ENCODE data around the gene TMEM132A.

DNA sequence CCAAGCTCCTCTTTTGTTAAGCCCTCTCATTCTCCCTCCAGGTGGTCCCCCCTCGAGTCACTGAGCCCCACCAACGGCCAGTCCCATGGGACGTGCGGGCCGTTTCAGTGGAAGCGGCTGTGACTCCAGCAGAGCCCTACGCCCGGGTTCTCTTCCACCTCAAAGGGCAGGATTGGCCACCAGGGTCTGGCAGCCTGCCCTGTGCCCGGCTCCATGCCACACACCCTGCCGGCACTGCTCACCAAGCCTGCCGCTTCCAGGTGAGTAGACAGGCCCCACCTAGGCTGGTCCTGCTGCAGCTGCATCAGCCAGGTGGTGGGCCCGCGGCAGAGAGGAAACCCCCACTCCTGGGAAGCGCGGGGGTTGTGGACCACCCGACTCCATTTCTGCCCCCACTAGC is 3.3 kb downstream of the TMEM132A start:
- TF ChIP-seq, protein P1, sequence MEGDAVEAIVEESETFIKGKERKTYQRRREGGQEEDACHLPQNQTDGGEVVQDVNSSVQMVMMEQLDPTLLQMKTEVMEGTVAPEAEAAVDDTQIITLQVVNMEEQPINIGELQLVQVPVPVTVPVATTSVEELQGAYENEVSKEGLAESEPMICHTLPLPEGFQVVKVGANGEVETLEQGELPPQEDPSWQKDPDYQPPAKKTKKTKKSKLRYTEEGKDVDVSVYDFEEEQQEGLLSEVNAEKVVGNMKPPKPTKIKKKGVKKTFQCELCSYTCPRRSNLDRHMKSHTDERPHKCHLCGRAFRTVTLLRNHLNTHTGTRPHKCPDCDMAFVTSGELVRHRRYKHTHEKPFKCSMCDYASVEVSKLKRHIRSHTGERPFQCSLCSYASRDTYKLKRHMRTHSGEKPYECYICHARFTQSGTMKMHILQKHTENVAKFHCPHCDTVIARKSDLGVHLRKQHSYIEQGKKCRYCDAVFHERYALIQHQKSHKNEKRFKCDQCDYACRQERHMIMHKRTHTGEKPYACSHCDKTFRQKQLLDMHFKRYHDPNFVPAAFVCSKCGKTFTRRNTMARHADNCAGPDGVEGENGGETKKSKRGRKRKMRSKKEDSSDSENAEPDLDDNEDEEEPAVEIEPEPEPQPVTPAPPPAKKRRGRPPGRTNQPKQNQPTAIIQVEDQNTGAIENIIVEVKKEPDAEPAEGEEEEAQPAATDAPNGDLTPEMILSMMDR (IDR thresholded peaks at IDR 0.05), result no peak
- no peak for TF ChIP-seq POLR2AphosphoS5 (IDR thresholded peaks at IDR 0.05)

All from gastroesophageal sphincter (tissue), 3 donors.